ENCODE data around the gene S1PR3. TPM values are rescaled to one million over a fixed set of nuclear protein-coding genes. Genes with fewer than 3 reads are reported as not detected.

Gene S1PR3
- total RNA-seq, 1 donor from 2014 or later: not detected

DNA sequence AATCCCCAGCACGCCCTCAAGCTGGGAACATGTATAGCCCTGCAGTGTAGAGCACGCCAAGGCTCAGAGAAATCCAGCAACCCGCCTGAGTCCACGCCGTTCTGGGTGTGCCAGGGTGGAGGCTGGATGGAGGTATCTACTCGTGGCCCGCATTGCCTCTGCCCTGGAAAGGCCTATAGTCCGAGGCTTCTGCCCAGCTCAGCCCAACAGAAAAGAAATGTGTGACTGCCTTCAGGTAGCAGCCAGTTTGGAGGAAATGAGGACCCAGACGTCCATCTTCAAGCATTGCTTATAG lies 18.2 kb downstream of the S1PR3 start:
- ChIA-PET CTCF (interaction anchor here (0.9 kb wide), 1 partner anchor 9 kb away, joined by 3 read pairs; no protein-coding TSS in a partner anchor), POLR2A (no interaction called here)
- Mint-ChIP-seq H3K9me3 (no peaks in the 10 kb centered on the region), H3K4me1 (no peaks in the 10 kb centered on the region), H3K27ac (no peak overlapping the region), H3K36me3 (ENCODE audit: low read depth) (no peaks in the 10 kb centered on the region), H3K4me3 (no peak overlapping the region), H3K27me3 (peaks cover 6% of the 10 kb centered on the region)
- DNase-seq (no peak), ATAC-seq (ENCODE audit: low read depth) (no peak)
- TF ChIP-seq, protein P1, sequence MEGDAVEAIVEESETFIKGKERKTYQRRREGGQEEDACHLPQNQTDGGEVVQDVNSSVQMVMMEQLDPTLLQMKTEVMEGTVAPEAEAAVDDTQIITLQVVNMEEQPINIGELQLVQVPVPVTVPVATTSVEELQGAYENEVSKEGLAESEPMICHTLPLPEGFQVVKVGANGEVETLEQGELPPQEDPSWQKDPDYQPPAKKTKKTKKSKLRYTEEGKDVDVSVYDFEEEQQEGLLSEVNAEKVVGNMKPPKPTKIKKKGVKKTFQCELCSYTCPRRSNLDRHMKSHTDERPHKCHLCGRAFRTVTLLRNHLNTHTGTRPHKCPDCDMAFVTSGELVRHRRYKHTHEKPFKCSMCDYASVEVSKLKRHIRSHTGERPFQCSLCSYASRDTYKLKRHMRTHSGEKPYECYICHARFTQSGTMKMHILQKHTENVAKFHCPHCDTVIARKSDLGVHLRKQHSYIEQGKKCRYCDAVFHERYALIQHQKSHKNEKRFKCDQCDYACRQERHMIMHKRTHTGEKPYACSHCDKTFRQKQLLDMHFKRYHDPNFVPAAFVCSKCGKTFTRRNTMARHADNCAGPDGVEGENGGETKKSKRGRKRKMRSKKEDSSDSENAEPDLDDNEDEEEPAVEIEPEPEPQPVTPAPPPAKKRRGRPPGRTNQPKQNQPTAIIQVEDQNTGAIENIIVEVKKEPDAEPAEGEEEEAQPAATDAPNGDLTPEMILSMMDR (IDR thresholded peaks at IDR 0.05): no peak
- intact Hi-C loops (cut with micrococcal nuclease): no loop called here

DNA sequence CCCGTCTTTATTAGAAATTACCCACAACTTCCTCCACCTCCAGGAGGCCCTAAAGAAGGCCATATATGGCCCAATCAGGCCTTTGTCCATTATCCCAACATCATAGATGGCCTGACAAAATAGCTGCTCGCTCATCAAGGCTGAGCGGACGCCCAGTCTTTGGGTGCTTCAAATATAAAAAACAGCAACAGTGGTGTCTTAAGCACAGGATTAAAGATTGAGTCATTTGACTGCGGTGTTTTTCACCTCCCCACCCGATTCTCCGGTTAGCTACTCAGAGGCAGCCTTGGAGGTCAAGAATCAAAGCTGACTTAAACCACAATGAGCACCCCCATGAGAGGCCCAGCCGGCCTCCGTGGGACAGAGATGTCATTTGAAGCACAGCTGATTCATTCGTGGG lies 18.8 kb downstream of the S1PR3 start:
- Mint-ChIP-seq H3K27ac (no peak overlapping the region), H3K36me3 (ENCODE audit: low read depth) (no peaks in the 10 kb centered on the region), H3K4me1 (no peaks in the 10 kb centered on the region), H3K27me3 (peaks cover 9% of the 10 kb centered on the region), H3K4me3 (no peak overlapping the region), H3K9me3 (no peaks in the 10 kb centered on the region)
- intact Hi-C loops (cut with micrococcal nuclease): no loop called here
- CTCF ChIA-PET: interaction anchor here (1.7 kb wide), 1 partner anchor 9 kb away, joined by 4 read pairs; no protein-coding TSS in a partner anchor
- DNase-seq (no peak), ATAC-seq (ENCODE audit: low read depth) (no peak)
- TF ChIP-seq, protein P1 (IDR thresholded peaks at IDR 0.05): no peak
- POLR2A ChIA-PET: no interaction called here

DNA sequence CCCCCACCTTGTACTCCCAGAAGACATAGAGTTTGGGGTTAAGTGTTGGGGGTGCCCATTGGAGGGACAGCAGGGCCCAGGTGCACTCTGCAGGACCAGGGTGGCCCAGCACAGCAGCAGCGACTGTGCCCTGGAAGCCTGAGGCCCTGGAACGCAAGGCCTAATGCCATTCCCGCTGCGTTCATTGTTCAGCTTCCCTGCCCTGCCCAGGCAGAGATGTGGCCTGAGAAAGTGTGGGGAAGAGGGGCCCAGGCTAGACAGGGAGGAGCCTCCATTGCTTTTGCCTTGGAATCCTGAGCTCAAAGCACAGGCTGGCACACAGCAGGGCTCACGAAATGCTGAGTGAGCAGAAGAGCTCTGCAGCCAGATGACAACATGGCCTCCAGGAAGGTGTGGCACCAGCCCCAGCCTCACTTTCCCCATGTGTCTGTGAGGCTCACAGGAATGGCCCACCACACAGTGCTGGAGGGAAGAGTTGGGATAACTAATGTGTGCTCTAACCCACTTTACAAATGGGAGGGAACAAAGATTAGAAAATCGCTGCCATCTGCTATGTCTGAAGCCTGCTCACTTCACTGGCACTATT lies 19.4 kb downstream of the S1PR3 start:
- TF ChIP-seq, protein P1 (IDR thresholded peaks at IDR 0.05): no peak
- H3K4me1 Mint-ChIP-seq: no peaks in the 10 kb centered on the region
- no peaks in the 10 kb centered on the region for H3K9me3 Mint-ChIP-seq
- ChIA-PET CTCF (interaction anchor here (1.7 kb wide), 1 partner anchor 10 kb away, joined by 4 read pairs; no protein-coding TSS in a partner anchor), POLR2A (no interaction called here)
- H3K36me3 Mint-ChIP-seq (ENCODE audit: low read depth): no peaks in the 10 kb centered on the region
- ATAC-seq (ENCODE audit: low read depth): no peak
- H3K27ac Mint-ChIP-seq: no peak overlapping the region
- intact Hi-C loops (cut with micrococcal nuclease): no loop called here
- H3K27me3 Mint-ChIP-seq: peaks cover 12% of the 10 kb centered on the region
- no peak for DNase-seq
- H3K4me3 Mint-ChIP-seq: no peak overlapping the region

DNA sequence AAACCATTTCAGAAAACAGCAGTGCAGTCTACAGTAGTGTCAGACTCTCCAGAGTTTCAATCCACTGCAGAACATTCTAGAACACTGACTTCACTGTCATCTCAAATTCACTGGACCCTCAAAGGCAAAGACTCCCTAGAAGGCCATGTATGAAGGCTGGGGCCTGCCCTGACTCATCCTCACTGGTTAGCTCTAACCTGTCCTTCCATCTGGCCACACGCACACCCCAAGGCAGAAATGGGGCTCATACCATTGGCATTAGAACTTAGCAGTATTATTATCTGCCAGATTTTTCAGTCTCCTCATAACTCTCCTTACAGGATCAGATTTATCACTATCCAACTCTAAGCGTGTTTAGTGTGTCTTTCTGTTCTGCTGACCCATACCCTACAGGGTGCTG lies 20.4 kb downstream of the S1PR3 start:
- Mint-ChIP-seq H3K27ac (no peak overlapping the region), H3K27me3 (peaks cover 12% of the 10 kb centered on the region), H3K36me3 (ENCODE audit: low read depth) (no peaks in the 10 kb centered on the region), H3K4me1 (no peaks in the 10 kb centered on the region), H3K4me3 (no peak overlapping the region), H3K9me3 (no peaks in the 10 kb centered on the region)
- POLR2A ChIA-PET: no interaction called here
- DNase-seq (no peak), ATAC-seq (ENCODE audit: low read depth) (no peak)
- intact Hi-C loops (cut with micrococcal nuclease): no loop called here
- TF ChIP-seq, protein P1 (IDR thresholded peaks at IDR 0.05): no peak
- CTCF ChIA-PET: no interaction called here

DNA sequence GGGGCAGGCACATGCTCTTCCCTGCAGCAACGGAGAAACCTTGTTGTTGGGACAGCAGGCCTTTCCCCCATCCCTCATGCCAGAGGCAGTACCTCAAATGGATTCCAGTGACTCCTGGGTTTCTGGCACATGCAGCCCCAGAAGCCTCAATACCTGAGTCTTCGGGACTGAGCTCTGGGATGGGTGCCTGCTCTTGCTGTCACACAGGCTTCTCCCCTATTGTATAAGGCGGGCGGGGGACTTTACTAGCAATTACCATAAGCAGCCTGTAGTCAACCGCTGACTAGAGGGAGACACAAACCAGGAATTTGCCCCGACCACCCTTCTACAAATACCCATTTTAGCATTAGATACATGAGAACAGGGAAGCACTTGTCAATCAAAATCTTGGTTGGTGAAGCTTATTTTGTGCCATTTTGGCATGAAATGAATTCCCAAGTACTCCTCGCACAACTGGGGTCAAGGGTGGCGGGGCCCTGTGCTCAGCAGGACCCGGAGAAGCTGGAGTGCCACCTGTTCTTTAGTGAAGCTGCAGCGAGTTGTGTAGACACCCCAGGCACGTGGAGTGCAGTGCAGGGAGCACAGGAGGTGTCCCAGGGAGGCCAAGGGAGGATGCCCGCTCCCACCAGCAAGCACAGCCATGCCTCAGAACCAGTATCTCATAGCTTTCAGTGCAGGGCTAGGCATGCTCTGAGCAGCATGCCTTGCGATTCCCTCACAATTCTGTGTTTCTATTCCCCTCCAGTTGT lies 21.2 kb downstream of the S1PR3 start:
- POLR2A ChIA-PET: no interaction called here
- TF ChIP-seq, protein P1 (IDR thresholded peaks at IDR 0.05): no peak
- ATAC-seq (ENCODE audit: low read depth) (no peak), DNase-seq (no peak)
- no peak overlapping the region for H3K27ac Mint-ChIP-seq
- CTCF ChIA-PET: no interaction called here
- H3K36me3 Mint-ChIP-seq (ENCODE audit: low read depth): no peaks in the 10 kb centered on the region
- H3K27me3 Mint-ChIP-seq: peaks cover 12% of the 10 kb centered on the region
- no peaks in the 10 kb centered on the region for H3K4me1 Mint-ChIP-seq
- no peak overlapping the region for H3K4me3 Mint-ChIP-seq
- H3K9me3 Mint-ChIP-seq: no peaks in the 10 kb centered on the region
- intact Hi-C loops (cut with micrococcal nuclease): no loop called here
